ENCODE measurements around the gene DISC1.
A peak's percentile ranks its signal among the peaks of the same experiment; 100 is the strongest.
"Not testable (repeated sequence)": the region's sequence is repeated elsewhere in the genome, so short reads cannot be mapped to it uniquely, and the experiment has no call there.

DISC1 gene

DNA sequence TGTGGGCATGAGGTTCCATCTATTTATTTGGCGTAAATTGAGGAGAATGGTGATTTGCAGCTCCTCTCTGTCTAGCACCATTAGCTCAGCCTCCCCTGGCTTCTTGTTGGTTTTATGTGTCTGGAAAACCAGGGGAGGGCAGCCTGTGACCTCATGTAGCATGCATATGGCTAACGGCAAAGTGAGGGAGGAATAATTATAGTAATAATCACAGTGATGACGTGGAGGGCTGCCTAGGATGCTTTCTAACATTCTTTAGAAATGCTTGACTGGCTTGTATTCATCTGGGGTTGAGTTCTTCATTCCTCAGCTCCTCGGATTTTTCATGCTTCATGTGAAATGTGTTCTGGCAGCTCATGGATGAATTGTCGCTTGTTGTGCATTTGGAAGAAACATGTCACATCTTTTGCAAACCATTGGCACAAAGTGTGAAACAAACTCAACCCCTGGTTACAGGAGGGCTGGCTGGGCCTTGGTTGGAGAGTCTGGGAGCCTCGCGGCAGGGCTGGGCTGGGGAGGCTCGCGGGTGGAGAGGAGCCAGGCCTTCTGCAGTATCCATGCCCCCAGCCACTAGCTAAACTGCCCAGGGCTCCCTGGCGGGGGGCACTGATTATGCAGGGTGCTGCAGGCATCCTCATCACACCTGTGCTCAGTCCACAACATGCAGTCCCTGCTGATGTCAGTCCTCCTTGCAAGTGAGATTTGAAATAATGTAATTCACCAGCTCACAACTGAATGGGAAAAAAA lies 149.6 kb downstream of the DISC1 start:
- peak; percentile 96 for DNase-seq

DNA sequence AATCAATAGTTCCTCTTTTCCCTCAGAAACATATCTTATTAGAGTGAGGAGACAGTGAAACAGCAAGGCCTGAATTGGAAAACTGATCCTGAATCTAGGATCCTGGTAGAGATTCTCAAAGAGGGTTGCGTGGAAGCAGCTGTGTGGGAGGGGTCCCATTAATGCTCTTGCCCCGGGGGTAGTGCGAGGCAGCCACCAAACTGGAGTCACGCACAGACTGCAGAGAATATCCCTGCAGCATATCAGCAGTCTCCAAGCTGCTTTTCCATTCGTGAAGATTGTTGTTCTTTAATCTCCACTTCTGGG lies 150.1 kb downstream of the DISC1 start:
- no peak for DNase-seq

DNA sequence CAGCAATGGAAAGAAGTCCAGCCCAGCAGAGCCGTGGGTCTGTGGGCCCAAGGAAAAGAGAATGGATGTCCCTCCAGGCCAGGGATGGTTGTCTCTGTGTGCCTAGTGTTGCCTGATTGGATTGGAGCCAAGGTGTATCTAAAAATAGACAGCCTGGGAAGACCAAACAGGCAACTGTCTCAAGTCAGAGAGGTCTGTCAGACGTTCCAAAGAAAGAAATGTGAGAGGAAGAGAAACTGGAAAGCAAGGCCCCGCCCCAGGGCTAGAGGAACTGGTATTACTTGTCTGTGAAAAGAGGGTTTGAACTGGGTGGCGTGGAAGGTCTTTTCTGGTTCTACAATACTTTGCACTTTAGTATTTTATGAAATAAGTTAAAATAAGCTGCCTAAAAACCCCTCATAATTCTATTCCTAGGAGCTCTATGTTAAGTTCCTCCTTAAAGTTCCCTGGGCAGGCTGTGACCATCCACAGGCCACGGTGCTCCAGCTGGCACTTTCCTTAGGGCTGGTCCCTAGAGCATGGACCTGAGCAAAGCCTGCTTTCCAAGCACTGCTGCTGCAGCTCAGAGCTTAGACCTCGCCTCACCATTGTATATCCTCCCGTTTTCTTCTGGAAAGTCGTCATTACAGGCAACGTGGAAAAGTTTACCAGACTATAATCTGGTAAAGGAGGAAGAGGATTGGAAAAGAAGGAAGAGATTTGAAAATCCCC lies 151.6 kb downstream of the DISC1 start:
- peak; percentile 63 for DNase-seq

DNA sequence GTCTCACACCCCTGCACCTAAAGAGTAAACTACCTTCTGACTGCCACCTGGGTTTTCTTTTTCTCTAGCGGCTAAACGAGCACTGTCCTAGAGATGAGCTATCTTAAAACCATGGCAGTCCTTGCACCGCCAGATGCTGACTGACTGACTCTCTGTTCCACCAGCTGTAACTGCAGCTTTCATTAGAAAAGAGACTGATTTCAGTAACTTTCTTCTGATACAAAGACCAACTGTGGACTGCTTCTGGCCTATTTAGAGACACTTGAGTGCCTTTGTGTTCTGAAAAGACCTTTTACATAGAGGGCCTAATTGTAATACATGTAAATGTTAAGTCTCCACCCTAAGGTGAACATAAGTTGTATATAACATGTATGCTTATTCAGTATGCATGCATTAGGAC lies 152.5 kb downstream of the DISC1 start:
- DNase-seq = no peak

DNA sequence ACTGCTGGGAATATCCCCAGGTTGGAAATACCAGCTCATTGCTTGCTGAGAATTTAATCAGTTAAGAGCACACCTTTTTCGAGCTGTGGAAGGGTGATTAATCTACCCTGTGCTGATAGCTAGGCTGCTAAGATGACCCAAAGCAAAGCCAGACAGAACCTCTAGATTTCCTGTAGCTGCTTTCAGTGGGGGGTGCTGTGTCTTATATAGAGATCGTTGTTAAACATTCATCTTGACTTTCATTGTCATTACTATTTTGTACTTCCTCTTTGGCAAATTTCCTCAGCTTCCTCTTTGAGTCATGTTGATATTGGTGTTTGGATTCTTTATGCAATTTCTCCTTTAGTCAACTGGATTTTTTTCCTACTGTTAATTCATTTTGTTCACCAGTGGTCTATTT lies 155.3 kb downstream of the DISC1 start:
- DNase-seq = peak; percentile 26

DNA sequence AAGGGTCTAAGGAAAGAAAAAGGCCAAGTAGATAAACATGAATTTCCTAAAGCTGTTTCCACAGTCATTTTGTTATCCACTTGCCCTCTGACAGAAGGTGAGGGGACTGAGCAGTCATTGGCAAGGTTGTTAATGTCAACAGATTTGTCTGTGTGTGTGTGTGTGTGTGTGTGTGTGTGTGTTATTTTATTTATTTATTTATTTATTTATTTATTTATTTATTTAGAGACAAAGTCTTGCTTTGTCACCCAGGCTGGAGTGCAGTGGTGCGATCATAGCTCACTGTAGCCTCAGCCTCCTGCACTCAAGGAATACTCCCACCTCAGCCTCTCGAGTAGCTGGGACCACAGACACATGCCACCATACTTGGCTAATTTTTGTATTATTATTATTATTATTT lies 158.5 kb downstream of the DISC1 start:
- DNase-seq = not testable (repeated sequence)

DNA sequence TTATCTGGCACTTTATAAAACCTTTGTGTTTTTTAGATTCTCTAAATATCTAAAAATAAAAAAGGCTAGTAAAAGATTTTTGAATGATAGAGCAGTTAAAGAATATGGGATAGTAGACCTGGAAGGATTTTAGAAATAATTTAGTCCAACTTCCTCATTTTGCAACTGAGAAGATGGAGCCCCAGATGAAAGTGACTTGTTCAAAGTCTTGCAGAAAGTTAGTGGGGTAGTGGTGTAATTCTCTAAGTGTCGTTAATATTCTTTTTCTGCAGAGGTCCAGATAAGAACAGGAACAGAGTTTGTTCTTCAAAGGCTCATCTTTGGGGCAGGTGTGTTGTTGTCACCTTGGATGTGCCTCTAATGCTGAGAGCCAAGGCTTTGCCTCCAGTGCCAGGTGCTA lies 159.5 kb downstream of the DISC1 start:
- no peak for DNase-seq

DNA sequence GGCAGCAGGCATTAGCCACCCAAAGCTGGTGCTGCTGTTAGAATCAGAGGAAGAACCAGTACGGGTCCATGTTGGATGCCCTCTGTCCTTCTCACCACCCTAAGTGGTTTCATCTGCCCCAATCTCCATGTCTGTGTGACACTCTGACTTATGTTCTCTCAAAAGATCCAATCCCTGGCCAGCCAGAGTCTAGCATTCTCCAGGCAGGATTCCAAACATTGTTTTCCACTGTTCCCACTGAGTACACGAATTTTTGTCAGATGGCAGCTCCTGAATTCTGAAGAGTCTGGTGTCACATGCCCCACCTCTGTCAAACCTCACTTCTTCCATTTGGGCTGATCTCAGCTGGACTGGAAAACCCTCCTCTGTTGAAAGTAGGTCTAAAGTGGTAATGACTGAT lies 166.0 kb downstream of the DISC1 start:
- DNase-seq = no peak

DNA sequence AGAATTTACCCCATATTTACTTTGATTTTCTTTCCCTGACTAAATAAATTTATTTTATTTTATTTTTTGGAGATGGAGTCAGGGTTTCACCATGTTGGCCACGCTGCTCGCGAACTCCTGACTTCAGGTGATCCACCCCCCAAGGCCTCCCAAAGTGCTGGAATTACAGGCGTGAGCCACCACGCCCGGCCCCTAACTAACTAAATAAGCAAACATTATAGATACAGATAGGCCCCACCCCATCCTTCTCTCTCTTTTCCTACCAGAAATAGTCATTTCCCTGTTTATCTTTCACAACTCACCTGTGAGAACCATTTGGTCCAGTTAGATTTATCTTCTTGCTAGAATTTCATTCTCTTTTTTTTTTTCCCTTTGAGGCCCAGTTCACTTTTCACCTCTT lies 167.3 kb downstream of the DISC1 start:
- no peak for DNase-seq

DNA sequence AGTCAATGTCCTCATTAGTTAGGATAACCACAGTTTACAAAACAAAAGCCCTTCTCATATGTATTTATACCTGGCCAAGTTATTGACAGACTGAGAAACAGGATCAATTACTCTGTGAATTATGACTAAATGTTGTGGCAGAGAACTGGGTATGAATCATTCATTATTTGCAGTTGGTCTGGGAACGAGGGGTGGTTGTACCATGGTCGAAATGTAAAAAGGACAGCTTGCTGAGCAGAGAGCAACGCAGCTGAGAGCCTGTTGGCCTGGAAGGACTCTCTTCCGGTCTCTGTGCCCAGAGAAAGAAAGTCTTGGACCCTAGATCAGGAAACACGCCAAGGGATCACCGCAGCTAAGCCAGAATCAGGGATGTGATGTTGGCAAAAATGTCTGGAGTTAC lies 169.6 kb downstream of the DISC1 start:
- no peak for DNase-seq

DNA sequence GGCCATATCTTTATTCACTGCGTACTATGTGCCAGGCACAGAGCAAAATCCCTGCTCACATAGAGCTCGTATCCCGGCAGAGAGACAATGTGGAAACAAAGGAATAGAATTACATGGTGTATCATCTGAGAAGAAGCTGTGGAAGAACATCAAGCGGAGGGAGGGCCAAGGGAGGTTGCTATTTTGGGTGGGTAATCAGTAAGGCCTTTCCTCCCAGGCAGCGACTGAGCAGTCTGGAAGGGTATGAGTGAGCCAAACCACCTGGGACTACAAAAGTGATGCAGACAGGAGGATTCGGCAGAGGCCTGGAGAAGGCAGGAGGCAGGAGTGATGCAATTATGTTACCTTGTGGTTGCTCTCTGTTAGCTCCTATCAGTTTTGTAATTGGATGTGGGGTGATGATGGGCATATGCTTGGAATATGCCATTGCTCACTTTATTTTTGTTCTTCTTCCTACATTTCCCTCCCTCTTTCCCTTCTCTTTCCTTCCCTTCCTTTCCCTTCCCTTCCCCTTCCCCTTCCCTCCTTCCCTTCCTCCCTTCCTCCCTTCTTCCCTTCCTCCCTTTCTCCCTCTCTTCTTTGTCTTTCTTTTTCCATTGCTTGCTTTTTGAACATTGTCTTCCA lies 172.9 kb downstream of the DISC1 start:
- peak; percentile 30 for DNase-seq

DNA sequence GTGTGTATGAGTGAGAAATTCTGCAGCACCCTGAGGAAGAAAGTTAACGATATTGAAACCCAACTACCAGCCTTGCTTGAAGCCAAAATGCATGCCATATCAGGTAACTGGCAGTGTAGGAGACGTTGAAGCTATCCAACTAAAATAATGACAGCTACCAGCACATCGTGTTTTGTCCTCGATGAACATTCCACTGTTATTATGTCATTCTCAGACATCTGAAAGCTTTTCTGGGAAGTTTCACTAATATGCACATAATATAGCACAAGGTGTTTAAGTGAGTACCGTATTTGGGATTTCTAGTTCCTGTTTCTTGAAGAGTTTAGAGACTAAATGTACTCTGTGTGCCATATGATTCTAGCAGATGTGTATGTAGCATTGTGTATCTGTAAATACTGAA lies 173.5 kb downstream of the DISC1 start:
- DNase-seq = peak; percentile 38

DNA sequence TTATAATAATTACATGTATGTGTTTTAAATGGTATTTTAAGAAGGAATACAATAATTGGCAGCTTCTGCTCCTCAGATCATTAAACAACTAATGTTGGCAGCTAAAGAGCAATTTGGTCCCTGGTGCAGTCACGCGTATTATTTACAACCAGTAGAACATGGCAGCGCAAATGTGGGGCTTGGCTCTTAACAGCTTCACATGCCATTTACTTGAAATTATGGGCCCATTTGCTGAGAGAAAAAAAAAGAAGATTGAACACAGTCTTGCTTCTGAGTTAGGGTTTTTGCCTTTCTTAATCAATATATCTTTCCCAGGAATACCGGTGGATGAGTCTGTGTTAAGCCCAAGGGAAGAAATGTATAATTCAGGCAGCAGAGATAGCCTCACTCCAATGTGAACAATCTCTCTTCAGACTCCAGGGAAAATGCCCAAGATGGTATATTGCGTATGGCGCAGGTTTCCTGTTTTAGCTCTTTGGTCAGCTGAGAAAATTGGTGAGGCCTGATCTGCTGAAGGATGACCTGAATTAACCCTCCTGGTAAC lies 174.5 kb downstream of the DISC1 start:
- DNase-seq = no peak

DNA sequence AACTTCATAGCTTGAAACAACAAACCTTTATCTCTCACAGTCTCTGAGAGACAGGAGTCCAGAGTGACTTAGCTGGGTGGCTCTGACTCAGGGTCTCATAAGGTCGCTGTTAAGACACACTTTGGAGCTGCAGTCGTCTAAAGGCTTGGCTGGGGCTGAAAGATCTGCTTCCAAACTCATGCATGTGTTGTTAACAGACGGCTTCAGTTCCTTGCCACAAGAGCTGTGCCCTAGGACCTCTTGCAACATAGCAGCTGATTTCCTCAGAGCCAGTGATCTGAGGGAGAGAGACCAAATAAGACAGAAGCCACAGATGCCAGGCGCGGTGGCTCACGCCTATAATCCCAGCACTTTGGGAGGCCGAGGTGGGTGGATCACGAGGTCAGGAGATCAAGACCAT lies 176.8 kb downstream of the DISC1 start:
- no peak for DNase-seq

DNA sequence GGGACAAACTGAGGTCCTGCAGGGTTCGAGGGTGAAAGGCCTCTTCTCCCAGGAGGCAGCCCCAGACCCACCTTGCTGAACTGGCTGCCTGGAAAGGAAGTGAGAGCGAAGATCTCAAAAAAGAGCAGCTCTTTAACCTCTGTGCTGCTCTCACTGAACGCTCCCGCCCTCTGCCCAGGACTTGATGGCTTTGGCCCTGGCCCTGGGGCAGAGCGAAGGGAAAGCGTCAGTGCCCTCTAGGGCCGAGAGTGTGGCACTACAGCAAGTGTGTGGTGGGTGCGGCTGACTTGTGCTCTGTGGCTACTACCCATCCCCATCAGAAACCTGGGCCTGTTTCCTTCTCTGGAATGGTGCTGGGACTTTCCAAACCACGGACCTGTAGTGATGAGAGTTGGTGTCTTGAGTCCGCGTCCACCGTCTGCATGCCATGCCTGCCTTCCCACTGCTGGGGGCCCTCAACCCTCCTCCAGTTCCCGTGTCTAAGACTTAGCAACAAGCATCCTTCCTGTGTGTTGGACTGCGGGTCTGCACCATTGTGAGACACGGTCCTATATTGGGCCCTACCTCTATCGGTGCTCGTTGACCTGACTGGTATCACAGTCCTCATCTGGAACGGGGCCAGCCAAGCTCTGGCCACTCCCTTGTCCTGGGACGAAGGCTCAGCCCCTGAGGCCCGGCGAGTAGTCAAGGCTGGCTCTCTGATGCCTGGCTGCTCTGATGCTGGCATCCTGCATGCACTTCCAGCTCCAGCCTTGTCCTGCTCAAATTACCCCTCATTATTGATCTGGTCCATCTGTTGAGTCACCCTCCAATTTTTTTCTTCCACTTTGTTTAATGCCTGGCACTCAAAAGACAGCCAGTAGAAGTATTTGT lies 180.3 kb downstream of the DISC1 start:
- DNase-seq = peak; percentile 39

DNA sequence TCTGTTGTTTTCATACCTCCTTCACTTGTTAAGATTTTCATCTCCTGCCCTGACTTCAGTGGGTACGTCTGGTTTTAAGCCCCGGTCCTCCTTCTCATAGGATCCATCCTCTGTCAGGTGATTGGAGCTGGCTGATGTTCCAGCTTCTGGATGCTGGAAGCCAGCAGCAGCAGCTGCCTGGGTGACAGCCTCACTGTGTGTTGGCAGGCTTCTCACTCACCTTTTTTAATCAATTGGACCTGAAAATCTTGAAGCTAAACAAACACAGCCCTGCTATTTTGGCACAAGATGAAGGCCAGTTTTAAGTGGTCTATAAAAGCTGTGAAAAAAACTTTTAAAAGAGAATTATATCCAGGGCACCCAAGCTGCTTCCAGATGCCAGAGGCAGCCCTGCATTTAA lies 181.0 kb downstream of the DISC1 start:
- no peak for DNase-seq

DNA sequence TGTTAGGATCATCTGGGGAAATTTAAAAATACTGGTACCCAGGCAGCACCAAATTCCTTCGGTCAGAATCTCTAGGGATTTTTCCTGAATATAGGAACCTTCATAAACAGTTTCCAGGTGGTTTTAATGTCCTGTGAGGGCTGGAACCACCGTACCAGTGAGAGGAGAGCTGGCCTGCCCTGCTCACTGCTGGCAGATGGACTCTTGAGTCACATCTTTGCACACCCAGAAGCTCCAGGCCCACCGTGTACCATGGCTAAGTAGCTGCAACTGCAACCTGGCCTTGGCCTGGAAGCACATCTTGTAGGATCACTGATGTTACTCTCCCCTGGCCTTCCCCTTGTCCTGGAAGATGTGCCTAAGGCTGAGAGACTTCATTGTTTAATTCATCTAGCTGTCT lies 181.5 kb downstream of the DISC1 start:
- DNase-seq = no peak

DNA sequence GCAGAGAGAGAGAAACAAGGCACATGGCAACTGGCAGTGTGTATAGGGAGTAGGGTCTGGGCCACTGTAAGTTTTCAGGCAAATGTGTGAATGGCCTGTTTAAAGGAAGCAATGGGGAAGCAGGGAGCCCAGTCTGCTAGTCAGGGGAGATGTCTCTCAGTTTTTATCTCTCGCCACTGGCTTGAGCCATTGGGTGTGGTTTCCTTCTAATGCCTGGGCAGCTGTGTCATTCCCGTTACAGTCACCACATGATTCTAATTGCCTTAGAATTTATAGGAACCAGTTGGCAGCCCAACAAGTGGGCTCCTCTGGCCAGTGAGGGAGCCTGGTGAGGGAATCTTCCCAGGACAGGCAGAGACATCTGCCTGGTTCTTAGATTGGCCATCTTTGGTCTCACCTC lies 182.4 kb downstream of the DISC1 start:
- DNase-seq = peak; percentile 63

DNA sequence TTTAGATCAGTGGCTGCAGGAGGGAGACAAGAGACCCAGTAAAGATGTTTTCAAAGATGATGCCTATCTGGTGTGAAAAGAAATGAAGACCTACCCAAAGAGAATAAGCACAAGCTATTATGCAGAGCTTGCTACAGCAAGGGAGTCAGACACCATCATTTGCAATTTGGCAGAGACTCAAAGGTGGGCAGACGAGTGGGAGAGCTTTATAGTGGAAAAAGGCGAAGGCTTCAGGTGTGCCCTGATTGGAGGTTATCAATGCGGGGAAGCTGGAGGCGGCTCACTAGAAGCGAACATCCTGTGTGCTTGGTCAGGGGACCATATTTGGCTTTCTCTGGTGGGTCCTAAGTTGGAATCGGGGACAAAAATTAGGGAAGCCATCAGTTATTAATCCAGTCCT lies 183.8 kb downstream of the DISC1 start:
- DNase-seq = no peak

DNA sequence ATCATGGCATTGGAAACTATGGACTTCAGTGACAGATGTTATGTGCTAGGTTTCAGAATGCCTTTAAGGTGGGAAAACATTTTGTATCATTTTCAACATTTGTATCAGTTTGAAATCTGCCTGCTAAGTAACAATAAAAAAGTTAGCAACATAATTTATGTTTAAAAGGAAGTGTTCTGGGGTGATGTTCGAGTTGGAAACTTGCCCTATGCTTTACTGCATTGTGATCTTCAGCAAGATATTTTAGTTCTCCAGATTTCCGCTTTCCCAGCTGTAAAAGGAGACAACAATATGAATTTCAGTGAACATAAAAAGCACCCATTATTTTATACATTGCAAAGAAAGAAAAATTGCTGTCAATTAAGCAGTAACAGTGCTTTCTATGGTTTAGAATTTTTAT lies 187.4 kb downstream of the DISC1 start:
- peak; percentile 19 for DNase-seq

DNA sequence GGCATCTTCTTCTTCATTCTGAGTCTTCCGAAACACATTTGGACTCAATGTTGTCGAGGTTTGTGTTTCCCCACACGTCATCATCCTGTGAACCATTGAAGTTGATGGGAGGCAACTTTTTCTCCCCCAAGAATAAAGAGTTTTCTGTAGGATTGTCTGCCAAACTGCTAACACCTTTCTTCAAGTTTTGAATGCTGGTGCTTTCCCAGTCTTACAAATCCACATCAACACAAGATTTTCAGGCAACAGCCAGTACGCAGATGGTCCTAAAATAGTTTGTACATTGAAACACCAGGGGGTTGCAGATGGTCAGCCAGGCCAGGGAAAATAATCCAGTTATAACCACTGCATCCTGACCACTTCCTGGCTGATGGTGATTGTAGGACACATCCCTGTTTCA lies 187.9 kb downstream of the DISC1 start:
- no peak for DNase-seq

DNA sequence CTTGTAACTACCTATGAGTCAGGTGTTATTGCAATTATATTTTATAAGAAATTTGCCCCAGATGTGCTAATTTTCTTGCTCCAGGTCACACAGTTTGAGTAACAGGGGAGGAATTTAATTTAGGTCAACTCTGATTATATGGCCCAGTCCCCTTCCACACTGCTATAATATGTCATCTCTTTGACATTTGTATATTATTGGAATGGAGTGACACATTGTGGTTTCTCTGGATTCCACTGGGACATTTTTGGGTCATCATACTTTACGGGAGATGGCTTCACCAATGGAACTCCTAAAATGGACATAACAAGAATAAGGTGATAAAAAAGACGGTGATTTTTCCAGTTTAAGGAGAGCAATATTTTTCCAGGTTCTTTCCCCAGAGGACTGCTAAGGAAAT lies 191.2 kb downstream of the DISC1 start:
- peak; percentile 50 for DNase-seq

DNA sequence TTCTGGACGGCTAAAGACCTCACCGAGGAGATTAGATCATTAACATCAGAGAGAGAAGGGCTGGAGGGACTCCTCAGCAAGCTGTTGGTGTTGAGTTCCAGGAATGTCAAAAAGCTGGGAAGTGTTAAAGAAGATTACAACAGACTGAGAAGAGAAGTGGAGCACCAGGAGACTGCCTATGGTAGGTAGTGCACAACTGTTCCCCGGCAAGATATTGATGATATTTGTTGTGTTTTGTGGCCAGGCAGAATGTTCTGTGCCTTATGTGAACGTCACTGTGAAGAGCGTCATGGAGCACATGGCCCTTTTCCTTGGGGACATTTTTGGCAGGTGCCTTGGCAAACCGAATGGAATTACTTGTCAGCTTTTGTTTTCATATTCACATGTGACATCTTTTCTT lies 191.7 kb downstream of the DISC1 start:
- DNase-seq = peak; percentile 31

Measured in fibroblast of skin of abdomen (primary cell).